Left lobe of liver (tissue), 2 donors: ENCODE results near the gene LRIT2. TPM values are rescaled to one million over a fixed set of nuclear protein-coding genes. Genes with fewer than 3 reads are reported as not detected.

ENCODE experiments used
- ATAC-seq: fragments of 200-7000 bp; cut with Tn5 transposase; one replicate; pipeline ENCODE4 v1.9.1; 2020; ENCODE audit warnings: mild to moderate bottlenecking, moderate library complexity
- DNase-seq: peaks from one replicate; pipeline ENCODE4 v3.0.0-alpha.2; 2020; ENCODE audit warnings: low spot score
- total RNA-seq: library from RNA; stranded (reverse); gene quantifications from one replicate; pipeline ENCODE4 v1.2.1, GENCODE V29; 2021
- donor health status: DM: no; HTN: no; CAD: no; lungs with moderate emphysema.
- donor health status: DM: no; HTN: yes; CAD: no.

The LRIT2 gene
- total RNA-seq, 1 donor from 2014 or later: not detected

GRCh38 chr10:84243759-84244158, 18.4 kb upstream of the LRIT2 start:
- no peak for ATAC-seq
- no peak for DNase-seq

- DNase-seq (no peak), ATAC-seq (no peak)
Observed at GRCh38 chr10:84241185-84241790, 15.9 kb upstream of the LRIT2 start, which contains the start of gene LRIT1. LRIT1 (minus strand) TSS chr10:84241546; CDS start chr10:84241439, 107 bp downstream.

GRCh38 chr10:84238909-84239308, 13.6 kb upstream of the LRIT2 start:
- DNase-seq (no peak), ATAC-seq (no peak)

GRCh38 chr10:84237199-84238051, 12.1 kb upstream of the LRIT2 start:
- no peak for DNase-seq
- ATAC-seq: no peak

- no peak for DNase-seq
- ATAC-seq: no peak
Observed at GRCh38 chr10:84236807-84237198, 11.5 kb upstream of the LRIT2 start.

- no peak for DNase-seq
- no peak for ATAC-seq
Observed at GRCh38 chr10:84235096-84235495, 9.8 kb upstream of the LRIT2 start.

- ATAC-seq: no peak
- no peak for DNase-seq
Observed at GRCh38 chr10:84234479-84234878, 9.1 kb upstream of the LRIT2 start.

- ATAC-seq (no peak), DNase-seq (no peak)
Observed at GRCh38 chr10:84233940-84234339, 8.6 kb upstream of the LRIT2 start.

GRCh38 chr10:84232376-84232775, 7.0 kb upstream of the LRIT2 start:
- DNase-seq (no peak), ATAC-seq (no peak)

- DNase-seq: no peak
- no peak for ATAC-seq
Observed at GRCh38 chr10:84230359-84230758, 5.0 kb upstream of the LRIT2 start.

- DNase-seq: no peak
- no peak for ATAC-seq
Observed at GRCh38 chr10:84227810-84228209, 2.5 kb upstream of the LRIT2 start.

- DNase-seq (no peak), ATAC-seq (no peak)
Observed at GRCh38 chr10:84226616-84227015, 1.3 kb upstream of the LRIT2 start.

- DNase-seq: no peak
- no peak for ATAC-seq
Observed at GRCh38 chr10:84224411-84225028, 824 bp downstream of the LRIT2 start.

- DNase-seq: no peak
- no peak for ATAC-seq
Observed at GRCh38 chr10:84221916-84222315, 3.4 kb downstream of the LRIT2 start.

- ATAC-seq (no peak), DNase-seq (no peak)
Observed at GRCh38 chr10:84217746-84218145, 7.6 kb downstream of the LRIT2 start.

- no peak for ATAC-seq
- DNase-seq: no peak
Observed at GRCh38 chr10:84216834-84217233, 8.5 kb downstream of the LRIT2 start.

- no peak for DNase-seq
- peak; percentile 82 for ATAC-seq
Observed at GRCh38 chr10:84214612-84215235, 10.6 kb downstream of the LRIT2 start.

GRCh38 chr10:84214046-84214572, 11.2 kb downstream of the LRIT2 start:
- ATAC-seq (peak; percentile 42), DNase-seq (no peak)

GRCh38 chr10:84213076-84213475, 12.3 kb downstream of the LRIT2 start:
- ATAC-seq: no peak
- DNase-seq: no peak

- ATAC-seq: no peak
- DNase-seq: no peak
Observed at GRCh38 chr10:84212014-84212413, 13.3 kb downstream of the LRIT2 start.

- no peak for ATAC-seq
Observed at GRCh38 chr10:84211566-84211965, 13.8 kb downstream of the LRIT2 start.

More at GRCh38 chr10:84211566-84211965, 13.8 kb downstream of the LRIT2 start:
- DNase-seq: no peak
